ENCODE results near the gene PLA2G12B.

The PLA2G12B gene

GRCh38 chr10:72952642-72953158, 1.9 kb downstream of the PLA2G12B start:
- FAIRE-seq (no peak), DNase-seq (ENCODE audit: insufficient read length, low spot score) (no peak)
- no peak for TF ChIP-seq CTCF (IDR thresholded peaks at IDR 0.05; ENCODE audit: insufficient read depth, missing control alignments)

GRCh38 chr10:72952189-72952588, 2.4 kb downstream of the PLA2G12B start:
- DNase-seq (ENCODE audit: insufficient read length, low spot score) (no peak), FAIRE-seq (no peak)
- no peak for TF ChIP-seq CTCF (IDR thresholded peaks at IDR 0.05; ENCODE audit: insufficient read depth, missing control alignments)

GRCh38 chr10:72951760-72952159, 2.8 kb downstream of the PLA2G12B start:
- TF ChIP-seq CTCF (IDR thresholded peaks at IDR 0.05; ENCODE audit: insufficient read depth, missing control alignments), result no peak
- DNase-seq (ENCODE audit: insufficient read length, low spot score), result no peak
- no peak for FAIRE-seq

- no peak for TF ChIP-seq CTCF (IDR thresholded peaks at IDR 0.05; ENCODE audit: insufficient read depth, missing control alignments)
- DNase-seq (ENCODE audit: insufficient read length, low spot score), result no peak
- FAIRE-seq, result no peak
Observed at GRCh38 chr10:72948762-72949161, 5.8 kb downstream of the PLA2G12B start.

- FAIRE-seq, result no peak
- no peak for DNase-seq (ENCODE audit: insufficient read length, low spot score)
- no peak for TF ChIP-seq CTCF (IDR thresholded peaks at IDR 0.05; ENCODE audit: insufficient read depth, missing control alignments)
Observed at GRCh38 chr10:72946963-72947362, 7.6 kb downstream of the PLA2G12B start.

GRCh38 chr10:72943498-72944234, 10.9 kb downstream of the PLA2G12B start:
- DNase-seq (ENCODE audit: insufficient read length, low spot score), result no peak
- FAIRE-seq, result no peak
- TF ChIP-seq CTCF (IDR thresholded peaks at IDR 0.05; ENCODE audit: insufficient read depth, missing control alignments), result no peak

- FAIRE-seq (no peak), DNase-seq (ENCODE audit: insufficient read length, low spot score) (no peak)
- no peak for TF ChIP-seq CTCF (IDR thresholded peaks at IDR 0.05; ENCODE audit: insufficient read depth, missing control alignments)
Observed at GRCh38 chr10:72935361-72935760, 19.2 kb downstream of the PLA2G12B start.
